HepG2 (cell line): Measurements from ENCODE around the gene ADI1. TPM values are rescaled to one million over a fixed set of nuclear protein-coding genes. Genes with fewer than 3 reads are reported as not detected.

ENCODE experiments used
- ATAC-seq: fragments of 200-7000 bp; cut with Tn5 transposase; 3 replicates; pipeline ENCODE4 v1.9.1; 2020; ENCODE audit warnings: mild to moderate bottlenecking, moderate library complexity
- BruUV-seq: library from RNA; stranded (reverse); fragments of 400-500 nt; replicated peaks from 2 replicates; lab custom pipeline; 2021; lab: Mats Ljungman, UMichigan
- CTCF ChIA-PET: fragments of 300-600 bp; formaldehyde crosslinking; extraction: SDS; loops from one replicate; lab custom pipeline; 2021; ENCODE audit warnings: low total read pairs, inconsistent platforms, low intra/inter-chr PET ratio; lab: Yijun Ruan, JAX
- POLR2A ChIA-PET: fragments of 350-600 bp; sonication (Branson Sonifier 250); formaldehyde crosslinking; loops from one replicate; lab custom pipeline; 2020; ENCODE audit warnings: antibody characterized with exemption, inconsistent platforms; lab: Yijun Ruan, JAX
- DNase-seq: peaks from one replicate; pipeline ENCODE4 v3.0.0-alpha.2; 2015; ENCODE audit warnings: low spot score
- FAIRE-seq: peaks from 3 replicates; lab custom pipeline; 2011; peaks lifted over from hg19 to GRCh38; lab: Jason Lieb, UNC
- H2AFZ ChIP-seq: one replicate; pipeline ENCODE4 v1.6.1; 2011; ENCODE audit warnings: low read length, inconsistent platforms
- H3K27ac ChIP-seq: fragments of 300-600 bp; 3 replicates; pipeline ENCODE4 v1.8.0; 2011; ENCODE audit warnings: mixed run types, mild to moderate bottlenecking, mixed read lengths, low read length, inconsistent platforms; ENCODE audit not compliant: insufficient read depth; ENCODE audit errors: extremely low read length
- H3K27me3 ChIP-seq, 2 experiments: fragments of 200-600 bp in 1 of 2; 2 replicates in 1 of 2; 3 replicates in 1 of 2; pipeline versions ENCODE4 v1.6.0 to v1.8.0; 2011; ENCODE audit warnings: low read length in 2 of 2, mild to moderate bottlenecking in 2 of 2, moderate library complexity in 2 of 2, inconsistent platforms in 1 of 2; ENCODE audit not compliant: insufficient read depth in 2 of 2, control insufficient read depth in 1 of 2
- H3K36me3 ChIP-seq, 2 experiments: fragments of 200-600 bp in 1 of 2; replicated peaks in 1 of 2; 2 replicates in 1 of 2; 3 replicates in 1 of 2; pipeline versions ENCODE4 v1.5.1 to v1.8.0; 2011; ENCODE audit warnings: low read length in 2 of 2, inconsistent platforms in 1 of 2; ENCODE audit not compliant: insufficient read depth in 2 of 2, control insufficient read depth in 1 of 2
- H3K4me1 ChIP-seq: 2 replicates; pipeline ENCODE4 v1.5.1; 2012; ENCODE audit warnings: low read length, inconsistent platforms; ENCODE audit not compliant: insufficient read depth
- H3K4me2 ChIP-seq: 2 replicates; pipeline ENCODE4 v1.6.0; 2011; ENCODE audit warnings: low read depth, low read length, inconsistent platforms
- H3K4me3 ChIP-seq, 3 experiments: fragments of 200-600 bp in 1 of 3; sonication (generic), shearing (Covaris generic) in 1 of 3; replicated peaks in 1 of 3; 2 replicates each; pipeline ENCODE4 v1.5.1; 2011 to 2016; ENCODE audit warnings: low read length in 3 of 3, inconsistent platforms in 2 of 3, low read depth in 2 of 3, mild to moderate bottlenecking in 2 of 3, control low read depth in 1 of 3, mixed read lengths in 1 of 3; ENCODE audit not compliant: insufficient read depth in 1 of 3
- H3K79me2 ChIP-seq: one replicate; pipeline ENCODE4 v1.6.1; 2011; ENCODE audit warnings: low read length, inconsistent platforms; ENCODE audit not compliant: insufficient read depth
- H3K9ac ChIP-seq: 2 replicates; pipeline ENCODE4 v1.6.0; 2011; ENCODE audit warnings: mild to moderate bottlenecking, low read depth, low read length, inconsistent platforms; ENCODE audit not compliant: insufficient read depth
- H3K9me3 ChIP-seq: 2 replicates; pipeline ENCODE4 v1.5.1; 2012; ENCODE audit warnings: mild to moderate bottlenecking, low read length
- H4K20me1 ChIP-seq: 2 replicates; pipeline ENCODE4 v1.6.0; 2011; ENCODE audit warnings: inconsistent platforms, mild to moderate bottlenecking, low read length, moderate library complexity; ENCODE audit not compliant: insufficient read depth
- ARNT2 ChIP-seq: sonication (generic); formaldehyde crosslinking; IDR thresholded peaks from 2 replicates; pipeline ENCODE4 v1.8.0; 2022; ENCODE audit warnings: mild to moderate bottlenecking, low read depth, missing genetic modification reagents, moderate library complexity
- BCL6 ChIP-seq: IDR thresholded peaks from 2 replicates; pipeline ENCODE4 v1.6.1; 2016; ENCODE audit warnings: missing genetic modification reagents, missing compliant biosample characterization
- FOXP4 ChIP-seq: sonication (generic); formaldehyde crosslinking; IDR thresholded peaks from 2 replicates; pipeline ENCODE4 v1.4.0; 2020; ENCODE audit warnings: missing genetic modification reagents
- HDAC1 ChIP-seq: sonication (generic); formaldehyde crosslinking; IDR thresholded peaks from 2 replicates; pipeline ENCODE4 v1.5.1; 2020; ENCODE audit warnings: mild to moderate bottlenecking, missing genetic modification reagents
- HNF4G ChIP-seq, 2 experiments: sonication (generic) in 1 of 2; formaldehyde crosslinking in 1 of 2; IDR thresholded peaks; 2 replicates each; pipeline versions ENCODE4 v1.4.0 to v1.6.1; 2011 to 2020; ENCODE audit warnings: borderline replicate concordance in 2 of 2, low read depth in 2 of 2, mild to moderate bottlenecking in 2 of 2, low read length in 1 of 2, missing genetic modification reagents in 1 of 2, moderate library complexity in 1 of 2
- HOXA3 ChIP-seq: sonication (generic); formaldehyde crosslinking; IDR thresholded peaks from 2 replicates; pipeline ENCODE4 v1.5.0; 2020; ENCODE audit warnings: missing genetic modification reagents
- HOXA9 ChIP-seq: sonication (generic); formaldehyde crosslinking; IDR thresholded peaks from 2 replicates; pipeline ENCODE4 v1.8.1; 2022; ENCODE audit warnings: missing genetic modification reagents, mild to moderate bottlenecking, moderate library complexity, borderline replicate concordance
- JUNB ChIP-seq: sonication (generic); formaldehyde crosslinking; IDR thresholded peaks from 2 replicates; pipeline ENCODE4 v1.8.0; 2022; ENCODE audit warnings: missing genetic modification reagents, mild to moderate bottlenecking, borderline replicate concordance
- LCORL ChIP-seq, 2 experiments: fragments of 450-650 bp in 1 of 2; sonication (generic) in 1 of 2; formaldehyde crosslinking in 1 of 2; IDR thresholded peaks; 2 replicates each; pipeline versions ENCODE4 v1.5.0 to v1.6.1; 2017 to 2020; ENCODE audit warnings: antibody characterized with exemption in 1 of 2, missing genetic modification reagents in 1 of 2
- NR2C2 ChIP-seq: sonication (generic); formaldehyde crosslinking; IDR thresholded peaks from 2 replicates; pipeline ENCODE4 v1.4.0; 2020; ENCODE audit warnings: missing genetic modification reagents, mild to moderate bottlenecking, moderate library complexity, borderline replicate concordance
- RXRA ChIP-seq: sonication (generic); formaldehyde crosslinking; IDR thresholded peaks from 2 replicates; pipeline ENCODE4 v1.5.1; 2020; ENCODE audit warnings: missing genetic modification reagents
- SALL1 ChIP-seq: sonication (generic); formaldehyde crosslinking; IDR thresholded peaks from 2 replicates; pipeline ENCODE4 v1.8.0; 2022; ENCODE audit warnings: mild to moderate bottlenecking, missing genetic modification reagents
- SIX4 ChIP-seq: sonication (generic); formaldehyde crosslinking; IDR thresholded peaks from 2 replicates; pipeline ENCODE4 v1.4.0; 2020; ENCODE audit warnings: missing genetic modification reagents
- SNAI1 ChIP-seq: sonication (generic); formaldehyde crosslinking; IDR thresholded peaks from 2 replicates; pipeline ENCODE4 v1.5.0; 2020; ENCODE audit warnings: mild to moderate bottlenecking, missing genetic modification reagents, borderline replicate concordance
- SNAPC2 ChIP-seq: sonication (generic); formaldehyde crosslinking; IDR thresholded peaks from 2 replicates; pipeline ENCODE4 v1.8.1; 2022; ENCODE audit warnings: mild to moderate bottlenecking, missing genetic modification reagents
- XRCC5 ChIP-seq: fragments of 200-400 bp; formaldehyde crosslinking; optimal IDR thresholded peaks from 2 replicates; pipeline ENCODE3; 2017; ENCODE audit warnings: mild to moderate bottlenecking, low read length
- ZBTB38 ChIP-seq: sonication (generic); formaldehyde crosslinking; IDR thresholded peaks from 2 replicates; pipeline ENCODE4 v1.5.1; 2020; ENCODE audit warnings: mild to moderate bottlenecking, missing genetic modification reagents
- ZFP36L1 ChIP-seq: sonication (generic); formaldehyde crosslinking; IDR thresholded peaks from 2 replicates; pipeline ENCODE4 v1.8.0; 2022; ENCODE audit warnings: mild to moderate bottlenecking, missing genetic modification reagents, moderate library complexity
- ZNF331 ChIP-seq: sonication (generic); formaldehyde crosslinking; IDR thresholded peaks from 2 replicates; pipeline ENCODE4 v1.4.0; 2020; ENCODE audit warnings: missing genetic modification reagents
- ZNF343 ChIP-seq: sonication (generic); formaldehyde crosslinking; IDR thresholded peaks from 2 replicates; pipeline ENCODE4 v1.4.0; 2020; ENCODE audit warnings: mild to moderate bottlenecking, missing genetic modification reagents
- ZNF512 ChIP-seq: sonication (generic); formaldehyde crosslinking; IDR thresholded peaks from 2 replicates; pipeline ENCODE4 v1.4.0; 2020; ENCODE audit warnings: mild to moderate bottlenecking, missing genetic modification reagents
- WGBS: methylation state at CpG from one replicate; pipeline ENCODE4 v1.1.6; 2017; ENCODE audit warnings: low lambda C conversion rate; 5-methylcytosine and 5-hydroxymethylcytosine counted together
- in situ Hi-C: cut with HindIII; loops from 2 replicates; pipeline ENCODE4 v1.10.0; 2017; ENCODE audit warnings: low pct_unique_long_range_greater_than_20kb; ENCODE audit not compliant: extremely low pct_ligation_motif_present
- intact Hi-C: fragments of 100-400 bp; cut with micrococcal nuclease; formaldehyde crosslinking; loops from one replicate; pipeline ENCODE4 v1.10.0; 2022; ENCODE audit not compliant: unreplicated experiment
- polyA plus RNA-seq, 8 experiments: library from polyadenylated mRNA; depleted of rRNA in 3 of 8; stranded (reverse) in 7 of 8; unstranded in 1 of 8; fragments of >200 nt; fragmentation: Illumina TruSeq in 4 of 8; extraction: Trizol in 4 of 8; gene quantifications; 2 replicates each; pipeline versions ENCODE4 v1.2.1 to v1.2.3, GENCODE V29; 2011 to 2016; ENCODE audit warnings: low read depth in 4 of 8, missing spikeins in 1 of 8, mixed read lengths in 1 of 8; ENCODE audit not compliant: insufficient read depth in 1 of 8
- total RNA-seq, 5 experiments: library from RNA; depleted of rRNA; stranded (reverse); fragments of >200 nt; fragmentation: Illumina TruSeq; extraction: Trizol; gene quantifications; 2 replicates each; pipeline ENCODE4 v1.2.3, GENCODE V29; 2016; ENCODE audit warnings: low read depth in 1 of 5

Gene ADI1
- total and polyA plus RNA-seq, 2 of the 13 experiments (the other 11 are each of a cell fraction or from before 2014, with no cell fraction given) = 28.7 to 123 TPM

- Histone ChIP-seq H3K36me3 (peaks cover 16 to 31% of the 10 kb centered on the region in 2 experiments; a peak in 4 of 5 replicates), H3K9me3 (no peaks in the 10 kb centered on the region), H3K4me2 (peak overlapping the region; percentile 36), H3K4me3 (no peak overlapping the region), H4K20me1 (no peaks in the 10 kb centered on the region), H3K4me1 (peaks cover 39% of the 10 kb centered on the region), H2AFZ (no peak overlapping the region), H3K79me2 (no peaks in the 10 kb centered on the region), H3K27ac (peak overlapping the region; percentile 47), H3K27me3 (no peaks in the 10 kb centered on the region), H3K9ac (peak overlapping the region; percentile 7; the same call in 1 of the 2 replicates)
- 70% methylated on average over 14 of the region's 14 CpGs for WGBS
- intact Hi-C loops = no loop called here
- FAIRE-seq = peak; percentile 71
- ChIA-PET CTCF (no interaction called here), POLR2A (interaction anchor here (1.1 to 1.7 kb wide), 4 partner anchors 10 to 175 kb away, joined by 3 to 5 read pairs (median 4); no protein-coding TSS in a partner anchor)
- in situ Hi-C loops = no loop called here
- BruUV-seq = no TSS peak
- peak; percentile 56 for DNase-seq
- ATAC-seq = peak; percentile 68
- TF ChIP-seq SNAPC2 (CRISPR knock-in tag) (no peak), ARNT2 (0 out of 2 replicates have a peak, but pooled peaks have one; percentile 32), ZFP36L1 (no peak), SNAI1 (CRISPR knock-in tag) (no peak), XRCC5 (peak; percentile 42), SALL1 (peak; percentile 59; the same call in 1 of the 2 replicates), HOXA3 (peak; percentile 30; the same call in 1 of the 2 replicates), SIX4 (CRISPR knock-in tag) (peak; percentile 90), RXRA (peak; percentile 75), ZBTB38 (peak; percentile 23; the same call in 1 of the 2 replicates), HDAC1 (CRISPR knock-in tag) (peak; percentile 43; the same call in 1 of the 2 replicates), HOXA9 (CRISPR knock-in tag) (no peak), ZNF512 (CRISPR knock-in tag) (0 out of 2 replicates have a peak, but pooled peaks have one; percentile 18), LCORL (IDR thresholded peaks at IDR 0.05) (no peak), LCORL (CRISPR knock-in tag; IDR thresholded peaks at IDR 0.05) (peak; percentile 75), JUNB (CRISPR knock-in tag) (no peak), ZNF343 (CRISPR knock-in tag) (no peak), FOXP4 (CRISPR knock-in tag) (0 out of 2 replicates have a peak, but pooled peaks have one; percentile 29), NR2C2 (CRISPR knock-in tag) (peak; percentile 29; the same call in 1 of the 2 replicates), BCL6 (0 out of 2 replicates have a peak, but pooled peaks have one; percentile 22), HNF4G (IDR thresholded peaks at IDR 0.05; ENCODE audit: borderline replicate concordance, low read depth, low read length) (peak; percentile 10; the same call in 1 of the 2 replicates), HNF4G (CRISPR knock-in tag; IDR thresholded peaks at IDR 0.05; ENCODE audit: borderline replicate concordance, low read depth) (no peak), ZNF331 (CRISPR knock-in tag) (peak; percentile 42; the same call in 1 of the 2 replicates)
These were observed 42.9 kb downstream of the ADI1 start for GRCh38 chr2:3476321-3476984.
